ENCODE measurements around the gene TIGD4. TPM values are rescaled to one million over a fixed set of nuclear protein-coding genes. Genes with fewer than 3 reads are reported as not detected.

TIGD4 gene
- total and polyA plus RNA-seq, 2 of the 8 experiments (the other 6 are each of a cell fraction or from before 2014, with no cell fraction given) = 0.42 to 2.3 TPM

GRCh38 chr4:152763796-152764195 is 15.7 kb downstream of the TIGD4 start:
- WGBS, 2 experiments (ENCODE audit: extremely low coverage in 1 of 2, insufficient coverage in 1 of 2, insufficient read length in 1 of 2, insufficient replicate concordance in 2 of 2, low coverage in 1 of 2, low lambda C conversion rate in 2 of 2, missing lambda C conversion rate in 1 of 2) = 83% methylated on average over 1 of the region's 1 CpG; no CpG with 5 or more reads in 1 of the 2 experiments
- Histone ChIP-seq H4K20me1 (replicated peaks in 1 of 2; ENCODE audit: control insufficient read depth in 1 of 2, insufficient read depth in 2 of 2, low read length in 2 of 2) (no peaks in the 10 kb centered on the region), H2AK5ac (ENCODE audit: low read depth, low read length) (no peak overlapping the region), H3K27me3 (replicated peaks in 1 of 4; ENCODE audit: control insufficient read depth in 3 of 4, extremely low read depth in 1 of 4, insufficient read depth in 3 of 4, low read length in 3 of 4) (no peaks in the 10 kb centered on the region), H4K91ac (replicated peaks; ENCODE audit: insufficient read length, low read length) (no peak overlapping the region), H2BK20ac (ENCODE audit: low read length) (no peak overlapping the region), H3K23me2 (ENCODE audit: low read depth, low read length) (no peaks in the 10 kb centered on the region), H3K4me3 (ENCODE audit: extremely low read depth in 1 of 4, insufficient read depth in 2 of 4, low read depth in 3 of 4, low read length in 4 of 4) (no peak overlapping the region), H3K79me2 (ENCODE audit: control insufficient read depth in 1 of 2, insufficient read depth in 2 of 2, low read length in 2 of 2) (no peaks in the 10 kb centered on the region), H3K79me1 (ENCODE audit: low read depth, low read length) (no peaks in the 10 kb centered on the region), H4K8ac (ENCODE audit: extremely low read depth, insufficient read depth, low read length) (no peak overlapping the region), H3K18ac (ENCODE audit: extremely low read depth, low read length) (no peak overlapping the region), H2AFZ (ENCODE audit: low read length) (no peak overlapping the region), H2BK15ac (ENCODE audit: low read length) (no peak overlapping the region), H2BK12ac (ENCODE audit: low read depth, low read length) (no peak overlapping the region), H2BK120ac (replicated peaks; ENCODE audit: low read depth, low read length) (no peak overlapping the region), H4K5ac (ENCODE audit: insufficient read length, low read depth, low read length) (no peak overlapping the region), H3K23ac (ENCODE audit: insufficient read length) (no peak overlapping the region), H2BK5ac (ENCODE audit: low read depth, low read length) (no peak overlapping the region), H3K9ac (replicated peaks in 1 of 4; ENCODE audit: extremely low read depth in 1 of 4, low read depth in 3 of 4, low read length in 3 of 4) (no peak overlapping the region), H3K4me1 (replicated peaks in 1 of 4; ENCODE audit: control insufficient read depth in 3 of 4, insufficient read depth in 4 of 4, low read length in 3 of 4) (peaks cover 0 to 4% (median 0%) of the 10 kb centered on the region in 4 experiments; a peak in 2 of 7 replicates), H3K36me3 (ENCODE audit: control insufficient read depth in 2 of 4, insufficient read depth in 4 of 4, low read length in 3 of 4) (0 out of 8 replicates have a peak, but pooled peaks cover 0 to 5% (median 0%) of the 10 kb centered on the region in 4 experiments), H3K9me3 (ENCODE audit: insufficient read depth in 2 of 2, low read depth in 1 of 2, low read length in 1 of 2) (peaks cover 0 to 10% of the 10 kb centered on the region in 2 experiments; a peak in 1 of 4 replicates), H3K56ac (replicated peaks; ENCODE audit: insufficient read length, low read depth, low read length) (no peak overlapping the region), H3K27ac (ENCODE audit: low read depth, low read length) (no peak overlapping the region), H3K4me2 (ENCODE audit: insufficient read depth in 1 of 2, low read depth in 2 of 2, low read length in 2 of 2) (peak overlapping the region in 1 of 2 experiments; percentile 14; a peak in 1 of 4 replicates), H3K14ac (ENCODE audit: insufficient read length) (no peak overlapping the region), H3K4ac (replicated peaks; ENCODE audit: insufficient read length, low read depth, low read length) (no peak overlapping the region)
- ChIA-PET POLR2A (ENCODE audit: partially characterized antibody) (no interaction called here), CTCF (ENCODE audit: partially characterized antibody) (no interaction called here)
- FAIRE-seq = no peak
- no peak for DNase-seq (ENCODE audit: low read depth in 1 of 2, low spot score in 2 of 2)
- TF ChIP-seq BCL11A (IDR thresholded peaks at IDR 0.05; ENCODE audit: low read depth in 2 of 2, low read length in 2 of 2) (no peak), CHD2 (IDR thresholded peaks at IDR 0.05; ENCODE audit: low read length) (no peak), ATF2 (IDR thresholded peaks at IDR 0.05; ENCODE audit: low read length) (no peak), FOSL1 (IDR thresholded peaks at IDR 0.05; ENCODE audit: insufficient read depth, low read depth, low read length) (no peak), EZH2 (IDR thresholded peaks at IDR 0.05; ENCODE audit: low read depth, low read length, severe bottlenecking) (no peak), CTBP2 (IDR thresholded peaks at IDR 0.05; ENCODE audit: borderline replicate concordance, insufficient read depth, insufficient read length, low read length) (no peak), RXRA (IDR thresholded peaks at IDR 0.05; ENCODE audit: insufficient read depth, low read depth, low read length) (no peak), RAD21 (IDR thresholded peaks at IDR 0.05 in 1 of 2, conservative IDR thresholded peaks at IDR 0.05 in 1 of 2; ENCODE audit: low read depth in 2 of 2, low read length in 2 of 2) (no peak), POLR2A (IDR thresholded peaks at IDR 0.05; ENCODE audit: control extremely low read depth in 1 of 2, low read depth in 2 of 2, low read length in 2 of 2) (no peak), ATF3 (IDR thresholded peaks at IDR 0.05; ENCODE audit: insufficient read depth, low read depth, low read length) (no peak), TEAD4 (IDR thresholded peaks at IDR 0.05; ENCODE audit: low read depth, low read length) (no peak)
